Ascending aorta (tissue), 2 donors: Measurements from ENCODE around the gene P4HB. TPM values are rescaled to one million over a fixed set of nuclear protein-coding genes. Genes with fewer than 3 reads are reported as not detected.
A peak's percentile ranks its signal among the peaks of the same experiment; 100 is the strongest.

Experiments
- DNase-seq, 2 donors: peaks; one replicate each; pipeline ENCODE4 v3.0.0-alpha.2; 2019; ENCODE audit warnings: low spot score in 2 of 2
- H3K27ac ChIP-seq, 2 donors: fragments of 200-600 bp; sonication (generic); one replicate each; pipeline ENCODE4 v1.5.1; 2016 to 2017; ENCODE audit warnings: mild to moderate bottlenecking in 1 of 2
- H3K27me3 ChIP-seq: fragments of 200-600 bp; sonication (generic); one replicate; pipeline ENCODE4 v1.5.1; 2017
- H3K36me3 ChIP-seq, 2 donors: fragments of 200-600 bp; sonication (generic); one replicate each; pipeline ENCODE4 v1.5.1; 2016
- H3K4me1 ChIP-seq, 2 donors: fragments of 200-600 bp; sonication (generic); one replicate each; pipeline ENCODE4 v1.5.1; 2016 to 2017; ENCODE audit warnings: mild to moderate bottlenecking in 1 of 2
- H3K4me3 ChIP-seq, 2 donors: fragments of 200-600 bp; sonication (generic); one replicate each; pipeline ENCODE4 v1.5.1; 2016 to 2017; ENCODE audit warnings: mild to moderate bottlenecking in 1 of 2
- H3K9me3 ChIP-seq, 2 donors: fragments of 200-600 bp; sonication (generic); one replicate each; pipeline ENCODE4 v1.5.1; 2016
- CTCF ChIP-seq, 3 experiments: fragments of 200-600 bp in 2 of 3; fragments of 450-650 bp in 1 of 3; sonication (generic) in 2 of 3; IDR thresholded peaks; one replicate each; pipeline ENCODE4 v1.5.1; 2016 to 2019; ENCODE audit warnings: antibody characterized with exemption in 3 of 3, mild to moderate bottlenecking in 1 of 3, moderate library complexity in 1 of 3
- intact Hi-C: fragments of 100-400 bp; cut with DNase I; formaldehyde crosslinking; loops from one replicate; pipeline ENCODE4 v1.15.1; 2023
- total RNA-seq: library from RNA; depleted of rRNA; stranded (reverse); fragments of >200 nt; gene quantifications from one replicate; pipeline ENCODE4 v1.1.0, GENCODE V29; 2016

P4HB gene
- total RNA-seq, 1 donor from 2014 or later: 670 TPM

GRCh38 chr17:81899514-81900166, 39.3 kb upstream of the P4HB start:
- Histone ChIP-seq H3K36me3 (peaks cover 27 to 61% of the 10 kb centered on the region in 2 donors), H3K9me3 (no peaks in the 10 kb centered on the region), H3K27me3 (no peaks in the 10 kb centered on the region), H3K27ac (no peak overlapping the region), H3K4me3 (no peak overlapping the region), H3K4me1 (peaks cover 5 to 10% of the 10 kb centered on the region in 2 donors)
- peak in 1 of 2 donors; percentile 63 for DNase-seq
- TF ChIP-seq CTCF (IDR thresholded peaks at IDR 0.05): no peak
- intact Hi-C loops: no loop called here

- peaks cover 5 to 10% of the 10 kb centered on the region in 2 donors for H3K4me1 ChIP-seq
- intact Hi-C loops: no loop called here
- H3K36me3 ChIP-seq: peaks cover 27 to 68% of the 10 kb centered on the region in 2 donors
- no peak for DNase-seq
- no peaks in the 10 kb centered on the region for H3K27me3 ChIP-seq
- H3K27ac ChIP-seq: no peak overlapping the region
- no peaks in the 10 kb centered on the region for H3K9me3 ChIP-seq
- no peak overlapping the region for H3K4me3 ChIP-seq
- TF ChIP-seq CTCF (IDR thresholded peaks at IDR 0.05): no peak
Measured at GRCh38 chr17:81898885-81899284, 38.5 kb upstream of the P4HB start.

GRCh38 chr17:81898029-81898866, 37.9 kb upstream of the P4HB start:
- Histone ChIP-seq H3K4me1 (peaks cover 5 to 10% of the 10 kb centered on the region in 2 donors), H3K4me3 (no peak overlapping the region), H3K9me3 (no peaks in the 10 kb centered on the region), H3K36me3 (peaks cover 27 to 71% of the 10 kb centered on the region in 2 donors), H3K27me3 (no peaks in the 10 kb centered on the region), H3K27ac (no peak overlapping the region)
- DNase-seq: no peak
- intact Hi-C loops: no loop called here
- no peak for TF ChIP-seq CTCF (IDR thresholded peaks at IDR 0.05)

GRCh38 chr17:81895400-81895799, 35.1 kb upstream of the P4HB start:
- DNase-seq: no peak
- Histone ChIP-seq H3K27me3 (no peaks in the 10 kb centered on the region), H3K9me3 (no peaks in the 10 kb centered on the region), H3K36me3 (peaks cover 27 to 67% of the 10 kb centered on the region in 2 donors), H3K4me1 (peaks cover 6 to 13% of the 10 kb centered on the region in 2 donors), H3K27ac (no peak overlapping the region), H3K4me3 (no peak overlapping the region)
- intact Hi-C loops: no loop called here
- TF ChIP-seq CTCF (IDR thresholded peaks at IDR 0.05): no peak

GRCh38 chr17:81891303-81891552, 30.9 kb upstream of the P4HB start:
- Histone ChIP-seq H3K4me1 (peaks cover 12 to 19% of the 10 kb centered on the region in 2 donors), H3K27me3 (no peaks in the 10 kb centered on the region), H3K27ac (peak overlapping the region; percentile 80 to 89), H3K36me3 (peaks cover 43 to 65% of the 10 kb centered on the region in 2 donors), H3K9me3 (no peaks in the 10 kb centered on the region), H3K4me3 (peak overlapping the region; percentile 80 to 96)
- TF ChIP-seq CTCF (IDR thresholded peaks at IDR 0.05): no peak
- intact Hi-C loops: loop anchor here (1.0 to 2.0 kb wide), 3 partner anchors 20 to 35 kb away; partner anchors contain the start of genes ARHGDIA and PCYT2
- no peak for DNase-seq
